Upper lobe of left lung (tissue), 4 donors: ENCODE results near the gene PKDCC.

Source experiments
- POLR2A ChIP-seq, 4 donors: fragments of 450-650 bp; IDR thresholded peaks; one replicate each; pipeline ENCODE4 v1.5.1; 2016 to 2017; ENCODE audit warnings: antibody characterized with exemption in 4 of 4, mild to moderate bottlenecking in 2 of 4
- TF ChIP-seq, protein P1 (sequence below), 6 experiments: fragments of 450-650 bp in 4 of 6; fragments of 200-600 bp in 2 of 6; sonication (generic) in 2 of 6; IDR thresholded peaks; one replicate each; pipeline ENCODE4 v1.5.1; 2016 to 2019; ENCODE audit warnings: antibody characterized with exemption in 6 of 6

DNA sequence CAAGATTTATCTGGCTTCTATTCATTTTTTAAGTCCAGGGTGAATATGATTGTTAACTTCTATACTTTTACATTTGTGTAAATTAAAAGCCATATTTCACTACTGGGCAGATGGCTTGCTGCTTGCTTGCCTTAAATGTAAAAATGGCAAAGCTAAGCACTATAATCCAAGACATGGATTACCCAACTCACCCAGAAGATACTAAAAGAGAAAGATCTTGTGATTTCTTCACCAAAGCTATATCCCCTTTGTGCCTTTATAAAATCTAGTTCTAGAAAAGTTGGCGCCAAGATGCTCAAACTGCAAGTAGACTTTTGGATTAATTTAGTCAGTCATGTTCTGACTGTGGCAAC, 48.7 kb upstream of the PKDCC start:
- TF ChIP-seq, protein P1, sequence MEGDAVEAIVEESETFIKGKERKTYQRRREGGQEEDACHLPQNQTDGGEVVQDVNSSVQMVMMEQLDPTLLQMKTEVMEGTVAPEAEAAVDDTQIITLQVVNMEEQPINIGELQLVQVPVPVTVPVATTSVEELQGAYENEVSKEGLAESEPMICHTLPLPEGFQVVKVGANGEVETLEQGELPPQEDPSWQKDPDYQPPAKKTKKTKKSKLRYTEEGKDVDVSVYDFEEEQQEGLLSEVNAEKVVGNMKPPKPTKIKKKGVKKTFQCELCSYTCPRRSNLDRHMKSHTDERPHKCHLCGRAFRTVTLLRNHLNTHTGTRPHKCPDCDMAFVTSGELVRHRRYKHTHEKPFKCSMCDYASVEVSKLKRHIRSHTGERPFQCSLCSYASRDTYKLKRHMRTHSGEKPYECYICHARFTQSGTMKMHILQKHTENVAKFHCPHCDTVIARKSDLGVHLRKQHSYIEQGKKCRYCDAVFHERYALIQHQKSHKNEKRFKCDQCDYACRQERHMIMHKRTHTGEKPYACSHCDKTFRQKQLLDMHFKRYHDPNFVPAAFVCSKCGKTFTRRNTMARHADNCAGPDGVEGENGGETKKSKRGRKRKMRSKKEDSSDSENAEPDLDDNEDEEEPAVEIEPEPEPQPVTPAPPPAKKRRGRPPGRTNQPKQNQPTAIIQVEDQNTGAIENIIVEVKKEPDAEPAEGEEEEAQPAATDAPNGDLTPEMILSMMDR (IDR thresholded peaks at IDR 0.05): no peak
- no peak for TF ChIP-seq POLR2A (IDR thresholded peaks at IDR 0.05)
